Measurements from ENCODE around the gene SLC9A3. TPM values are rescaled to one million over a fixed set of nuclear protein-coding genes. Genes with fewer than 3 reads are reported as not detected.

The SLC9A3 gene
- total RNA-seq, 2 donors from 2014 or later = 0.69 to 0.71 TPM

GRCh38 chr5:458547-459353 lies 65.5 kb downstream of the SLC9A3 start:
- peak; percentile 69 for DNase-seq (ENCODE audit: low spot score)
- intact Hi-C loops (cut with DNase I) = no loop called here

- intact Hi-C loops (cut with DNase I) = no loop called here
- DNase-seq (ENCODE audit: low spot score) = peak; percentile 66
Measured at GRCh38 chr5:457195-457961, 66.9 kb downstream of the SLC9A3 start.

- intact Hi-C loops (cut with DNase I) = no loop called here
- peak; percentile 69 for DNase-seq (ENCODE audit: low spot score)
Measured at GRCh38 chr5:456351-457194, 67.7 kb downstream of the SLC9A3 start.

GRCh38 chr5:455806-456205 lies 68.4 kb downstream of the SLC9A3 start:
- DNase-seq (ENCODE audit: low spot score) = peak; percentile 29
- intact Hi-C loops (cut with DNase I) = no loop called here

DNA sequence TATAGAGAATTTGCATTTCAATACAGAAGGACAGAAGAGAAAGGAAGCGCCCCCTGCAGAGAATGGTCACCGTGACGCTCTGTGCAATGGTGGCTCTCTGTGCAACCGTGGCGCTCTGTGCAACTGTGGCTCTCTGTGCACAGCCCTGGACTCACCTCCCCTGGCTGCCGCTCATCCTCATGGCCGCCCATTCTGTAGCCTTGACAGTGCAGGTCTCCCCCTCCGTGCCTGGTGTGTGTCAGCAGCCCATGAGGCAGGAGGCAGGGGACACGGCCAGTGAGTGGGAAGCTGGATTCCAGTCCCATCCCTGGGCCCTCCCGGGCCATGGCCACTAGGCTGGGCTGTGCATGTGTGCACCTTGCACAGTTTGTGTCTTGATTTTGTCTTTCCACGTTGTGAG lies 69.3 kb downstream of the SLC9A3 start:
- peak; percentile 68 for DNase-seq (ENCODE audit: low spot score)
- intact Hi-C loops (cut with DNase I) = no loop called here

GRCh38 chr5:453725-454481 lies 70.3 kb downstream of the SLC9A3 start:
- DNase-seq (ENCODE audit: low spot score) = peak; percentile 38
- intact Hi-C loops (cut with DNase I) = no loop called here

DNA sequence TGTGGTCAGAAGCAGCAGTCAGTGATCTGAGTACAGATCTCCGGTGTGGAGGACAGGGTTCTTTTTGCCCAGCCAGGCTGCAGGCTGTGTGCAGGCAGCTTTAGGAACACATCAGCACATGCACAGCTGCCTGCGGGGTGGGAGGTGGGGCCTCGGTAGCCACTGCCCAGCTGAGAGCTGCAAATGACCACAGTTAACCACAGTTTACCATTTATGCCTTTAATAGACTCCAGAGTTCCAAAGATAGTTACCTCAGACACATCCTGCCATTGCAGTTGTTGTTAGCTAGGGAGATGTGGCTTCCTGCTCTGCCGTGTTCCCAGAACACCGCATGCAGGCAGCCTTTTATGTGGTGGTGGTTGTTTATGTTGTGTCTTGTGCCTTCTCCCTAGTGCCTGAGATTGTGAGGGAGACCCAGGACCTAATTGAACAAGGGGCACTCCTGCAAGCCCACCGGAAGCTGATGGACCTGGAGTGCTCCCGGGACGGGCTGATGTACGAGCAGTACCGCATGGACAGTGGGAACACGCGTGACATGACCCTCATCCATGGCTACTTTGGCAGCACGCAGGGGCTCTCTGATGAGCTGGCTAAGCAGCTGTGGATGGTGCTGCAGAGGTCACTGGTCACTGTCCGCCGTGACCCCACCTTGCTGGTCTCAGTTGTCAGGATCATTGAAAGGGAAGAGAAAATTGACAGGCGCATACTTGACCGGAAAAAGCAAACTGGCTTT lies 71.1 kb downstream of the SLC9A3 start:
- intact Hi-C loops (cut with DNase I) = no loop called here
- peak; percentile 44 for DNase-seq (ENCODE audit: low spot score)

DNA sequence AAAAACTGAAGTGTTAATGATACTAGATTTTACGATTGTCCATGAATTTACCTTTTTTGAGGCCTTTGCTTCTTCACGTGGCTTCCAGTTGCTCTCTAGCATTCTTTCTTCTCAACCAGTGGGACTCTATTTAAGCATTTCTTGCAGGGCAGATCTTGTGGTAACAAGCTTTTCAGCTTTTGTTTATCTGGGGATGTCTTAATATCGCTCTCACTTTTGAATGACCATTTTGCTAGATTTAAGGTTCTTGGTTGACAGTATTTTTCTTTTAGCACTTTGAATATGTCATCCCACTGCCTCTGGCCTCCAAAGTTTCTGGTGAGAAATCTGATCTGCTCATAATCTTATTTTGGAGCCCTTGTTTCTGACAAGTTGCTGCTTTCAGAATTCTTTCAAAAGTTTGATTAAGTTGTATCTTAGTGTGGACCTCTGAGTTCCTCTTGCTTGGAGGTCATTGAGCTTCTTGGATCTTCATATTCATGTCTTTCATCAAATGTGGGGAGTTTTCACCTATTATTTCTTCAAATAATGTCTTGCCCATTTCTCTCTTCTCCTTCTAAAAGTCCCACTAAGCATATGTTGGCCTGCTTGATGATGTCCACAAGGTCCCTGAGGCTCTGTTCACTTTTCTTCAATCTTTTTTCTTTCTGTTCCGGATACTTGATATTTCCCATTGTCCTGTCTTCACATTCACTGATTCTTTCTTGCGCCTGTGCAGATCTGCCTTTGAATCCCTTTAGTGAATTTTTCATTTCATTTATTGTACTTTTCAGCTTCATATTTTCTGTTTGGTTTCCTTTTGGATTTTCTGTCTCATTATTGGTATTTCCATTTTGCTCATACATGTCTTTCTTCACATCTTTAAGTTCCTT lies 72.4 kb downstream of the SLC9A3 start:
- intact Hi-C loops (cut with DNase I) = no loop called here
- DNase-seq (ENCODE audit: low spot score) = no peak

DNA sequence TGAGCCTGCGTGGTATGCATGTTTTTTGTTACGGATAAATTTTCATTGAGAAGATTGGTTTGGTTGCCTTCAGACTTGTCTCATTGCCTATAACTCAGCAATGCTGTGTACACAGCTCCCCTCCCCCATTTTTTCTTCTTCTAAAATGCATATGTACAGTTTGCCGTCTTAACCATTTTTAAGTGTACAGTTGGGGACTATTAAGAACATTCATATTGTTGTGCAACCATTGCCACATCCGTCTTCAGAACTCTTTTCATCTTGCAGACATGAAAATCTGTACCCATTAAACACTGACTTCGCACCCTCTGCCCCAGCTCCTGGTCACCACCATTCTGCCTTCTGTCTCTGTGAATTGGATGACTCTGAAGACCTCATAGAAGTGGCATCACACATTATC lies 75.1 kb downstream of the SLC9A3 start:
- DNase-seq (ENCODE audit: low spot score) = peak; percentile 5
- intact Hi-C loops (cut with DNase I) = no loop called here

- intact Hi-C loops (cut with DNase I) = no loop called here
- no peak for DNase-seq (ENCODE audit: low spot score)
Measured at GRCh38 chr5:448766-449090, 75.5 kb downstream of the SLC9A3 start.

GRCh38 chr5:448061-448765 lies 76.0 kb downstream of the SLC9A3 start:
- peak; percentile 89 for DNase-seq (ENCODE audit: low spot score)
- intact Hi-C loops (cut with DNase I) = no loop called here

GRCh38 chr5:447501-447900 lies 76.7 kb downstream of the SLC9A3 start:
- intact Hi-C loops (cut with DNase I) = no loop called here
- DNase-seq (ENCODE audit: low spot score) = peak; percentile 79

DNA sequence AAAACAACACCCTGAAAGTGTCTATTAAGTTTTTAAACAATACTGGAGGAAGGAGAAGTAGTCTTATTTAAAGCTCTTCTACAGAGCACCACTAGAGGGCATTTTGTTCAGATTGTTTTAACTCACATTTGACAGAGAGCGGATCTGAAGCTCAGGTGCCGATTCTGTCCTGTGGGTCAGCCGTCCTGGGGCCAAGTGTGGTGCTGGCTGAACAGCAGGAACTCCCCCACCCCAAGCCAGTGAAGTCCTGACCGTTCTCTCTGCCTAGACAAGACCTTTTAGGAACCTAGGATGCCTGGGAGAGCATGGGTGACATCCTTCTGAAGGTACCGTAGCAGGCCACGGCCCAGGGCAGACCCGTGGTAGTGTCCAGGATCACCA lies 77.4 kb downstream of the SLC9A3 start:
- DNase-seq (ENCODE audit: low spot score) = peak; percentile 62
- intact Hi-C loops (cut with DNase I) = no loop called here

GRCh38 chr5:446066-446882 lies 78.0 kb downstream of the SLC9A3 start:
- intact Hi-C loops (cut with DNase I) = no loop called here
- DNase-seq (ENCODE audit: low spot score) = peak; percentile 73

DNA sequence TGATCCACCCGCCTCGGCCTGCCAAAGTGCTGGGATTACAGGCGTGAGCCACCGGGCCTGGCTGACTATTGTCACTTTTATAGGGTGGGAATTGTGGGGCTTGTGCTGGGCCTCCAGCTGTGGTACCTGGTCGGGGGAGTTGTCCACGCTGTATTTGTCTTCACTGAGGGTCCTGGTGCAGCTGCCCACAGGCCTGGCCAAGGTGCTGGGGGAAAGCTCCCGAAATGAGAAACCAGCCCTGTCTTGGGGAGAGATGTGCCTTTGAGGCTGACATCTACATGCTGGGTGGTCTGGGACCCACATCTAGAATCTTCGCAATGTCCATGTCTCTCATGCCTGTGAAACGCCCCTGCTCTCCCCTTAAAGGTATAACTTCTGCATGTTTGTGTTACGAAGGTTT lies 78.7 kb downstream of the SLC9A3 start:
- intact Hi-C loops (cut with DNase I) = no loop called here
- peak; percentile 19 for DNase-seq (ENCODE audit: low spot score)

- DNase-seq (ENCODE audit: low spot score) = peak; percentile 41
- intact Hi-C loops (cut with DNase I) = no loop called here
Measured at GRCh38 chr5:444226-444625, 80.0 kb downstream of the SLC9A3 start.

All from posterior vena cava (tissue), 2 donors.